Hepatocyte (in vitro differentiated cells): Measurements from ENCODE around the gene RTN4RL1.

Experiments used
- EZH2 ChIP-seq: fragments of 200-600 bp; sonication (generic); IDR thresholded peaks from 2 replicates; pipeline ENCODE4 v1.6.1; 2016; ENCODE audit warnings: antibody characterized with exemption, mild to moderate bottlenecking, borderline replicate concordance
- EZH2phosphoT487 ChIP-seq: fragments of 200-600 bp; sonication (generic); IDR thresholded peaks from one replicate; pipeline ENCODE4 v1.6.1; 2018; ENCODE audit warnings: antibody characterized with exemption, mild to moderate bottlenecking, low read depth, moderate library complexity; ENCODE audit not compliant: unreplicated experiment, severe bottlenecking
- TF ChIP-seq, protein P1 (sequence below): fragments of 200-600 bp; sonication (generic); IDR thresholded peaks from 2 replicates; pipeline ENCODE4 v1.5.1; 2016; ENCODE audit warnings: antibody characterized with exemption, mild to moderate bottlenecking; ENCODE audit not compliant: poor library complexity

DNA sequence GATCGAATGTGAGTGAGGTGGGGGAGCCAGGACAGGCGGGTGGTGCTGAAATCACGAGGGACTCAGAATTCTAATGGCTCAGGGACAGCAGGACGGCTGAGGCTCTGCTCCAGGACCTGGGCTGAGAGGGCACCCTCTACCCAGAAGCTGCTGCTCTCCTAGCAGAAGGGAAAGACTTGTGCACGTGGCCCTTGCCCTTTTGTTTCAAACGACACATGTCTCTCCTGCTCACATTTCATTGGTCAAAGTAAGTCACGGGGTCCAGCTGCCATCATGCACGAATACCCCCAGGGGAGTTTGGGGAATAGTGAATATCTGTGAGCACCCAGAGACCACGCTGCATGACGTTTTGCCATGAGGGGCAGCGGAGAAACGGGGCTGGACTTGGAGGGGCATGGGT is 73.2 kb downstream of the RTN4RL1 start:
- TF ChIP-seq, protein P1, sequence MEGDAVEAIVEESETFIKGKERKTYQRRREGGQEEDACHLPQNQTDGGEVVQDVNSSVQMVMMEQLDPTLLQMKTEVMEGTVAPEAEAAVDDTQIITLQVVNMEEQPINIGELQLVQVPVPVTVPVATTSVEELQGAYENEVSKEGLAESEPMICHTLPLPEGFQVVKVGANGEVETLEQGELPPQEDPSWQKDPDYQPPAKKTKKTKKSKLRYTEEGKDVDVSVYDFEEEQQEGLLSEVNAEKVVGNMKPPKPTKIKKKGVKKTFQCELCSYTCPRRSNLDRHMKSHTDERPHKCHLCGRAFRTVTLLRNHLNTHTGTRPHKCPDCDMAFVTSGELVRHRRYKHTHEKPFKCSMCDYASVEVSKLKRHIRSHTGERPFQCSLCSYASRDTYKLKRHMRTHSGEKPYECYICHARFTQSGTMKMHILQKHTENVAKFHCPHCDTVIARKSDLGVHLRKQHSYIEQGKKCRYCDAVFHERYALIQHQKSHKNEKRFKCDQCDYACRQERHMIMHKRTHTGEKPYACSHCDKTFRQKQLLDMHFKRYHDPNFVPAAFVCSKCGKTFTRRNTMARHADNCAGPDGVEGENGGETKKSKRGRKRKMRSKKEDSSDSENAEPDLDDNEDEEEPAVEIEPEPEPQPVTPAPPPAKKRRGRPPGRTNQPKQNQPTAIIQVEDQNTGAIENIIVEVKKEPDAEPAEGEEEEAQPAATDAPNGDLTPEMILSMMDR, result no peak
- no peak for TF ChIP-seq EZH2
- TF ChIP-seq EZH2phosphoT487, result no peak
